ENCODE measurements around the gene OPN4. TPM values are rescaled to one million over a fixed set of nuclear protein-coding genes. Genes with fewer than 3 reads are reported as not detected.
A peak's percentile ranks its signal among the peaks of the same experiment; 100 is the strongest.

OPN4 gene
- total RNA-seq, 1 donor from 2014 or later, result not detected

DNA sequence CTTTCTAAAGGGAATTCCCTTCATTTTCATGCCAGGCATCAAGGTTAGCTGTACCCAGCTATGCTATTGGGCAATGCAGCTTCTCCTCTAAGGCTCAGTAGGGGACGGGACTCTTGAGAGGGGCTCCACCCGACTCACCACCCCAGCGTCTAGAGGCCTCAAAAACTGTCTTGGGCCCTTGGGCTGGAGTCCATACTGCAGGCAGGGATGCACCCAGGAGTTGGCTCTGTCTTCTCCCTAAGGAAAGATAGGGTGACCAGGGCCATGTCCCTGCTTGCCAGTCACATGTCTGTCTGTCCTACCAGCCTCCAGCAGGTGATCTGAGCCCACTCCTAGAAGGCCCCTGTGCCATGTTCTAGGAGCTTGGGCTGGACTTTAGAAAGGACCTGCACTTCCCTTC is 1.2 kb downstream of the OPN4 start:
- no peak for ATAC-seq
- TF ChIP-seq CTCF (IDR thresholded peaks at IDR 0.05), result no peak
- no peak overlapping the region for H3K27ac ChIP-seq

GRCh38 chr10:86657011-86657395 is 2.7 kb downstream of the OPN4 start:
- Histone ChIP-seq H3K4me3 (no peak overlapping the region), H3K9me3 (no peaks in the 10 kb centered on the region), H3K27me3 (ENCODE audit: low read depth) (no peaks in the 10 kb centered on the region), H3K36me3 (no peaks in the 10 kb centered on the region), H3K27ac (no peak overlapping the region), H3K4me1 (no peaks in the 10 kb centered on the region)
- intact Hi-C loops (cut with DNase I), result no loop called here
- ATAC-seq, result no peak
- no peak for DNase-seq
- no peak for TF ChIP-seq CTCF (IDR thresholded peaks at IDR 0.05)

More for the DNA sequence above, 1.2 kb downstream of the OPN4 start:
- intact Hi-C loops (cut with DNase I), result no loop called here
- no peak overlapping the region for H3K4me3 ChIP-seq
- no peaks in the 10 kb centered on the region for H3K9me3 ChIP-seq
- H3K27me3 ChIP-seq (ENCODE audit: low read depth), result no peaks in the 10 kb centered on the region
- H3K4me1 ChIP-seq, result no peaks in the 10 kb centered on the region
- DNase-seq, result peak; percentile 20
- no peaks in the 10 kb centered on the region for H3K36me3 ChIP-seq

GRCh38 chr10:86657396-86658011 is 3.2 kb downstream of the OPN4 start:
- ATAC-seq (no peak), DNase-seq (peak; percentile 35)
- H3K4me1 ChIP-seq, result no peaks in the 10 kb centered on the region
- H3K4me3 ChIP-seq, result no peak overlapping the region
- H3K27ac ChIP-seq, result no peak overlapping the region
- TF ChIP-seq CTCF (IDR thresholded peaks at IDR 0.05), result no peak
- intact Hi-C loops (cut with DNase I), result no loop called here
- no peaks in the 10 kb centered on the region for H3K9me3 ChIP-seq
- H3K36me3 ChIP-seq, result no peaks in the 10 kb centered on the region
- no peaks in the 10 kb centered on the region for H3K27me3 ChIP-seq (ENCODE audit: low read depth)

GRCh38 chr10:86658261-86658741 is 4.0 kb downstream of the OPN4 start:
- DNase-seq (peak; percentile 39), ATAC-seq (no peak)
- intact Hi-C loops (cut with DNase I), result no loop called here
- no peak overlapping the region for H3K4me3 ChIP-seq
- no peaks in the 10 kb centered on the region for H3K27me3 ChIP-seq (ENCODE audit: low read depth)
- TF ChIP-seq CTCF (IDR thresholded peaks at IDR 0.05), result no peak
- H3K27ac ChIP-seq, result no peak overlapping the region
- no peaks in the 10 kb centered on the region for H3K4me1 ChIP-seq
- H3K9me3 ChIP-seq, result no peaks in the 10 kb centered on the region
- no peaks in the 10 kb centered on the region for H3K36me3 ChIP-seq

GRCh38 chr10:86658751-86659150 is 4.4 kb downstream of the OPN4 start:
- DNase-seq (no peak), ATAC-seq (no peak)
- intact Hi-C loops (cut with DNase I), result no loop called here
- Histone ChIP-seq H3K4me1 (no peaks in the 10 kb centered on the region), H3K9me3 (no peaks in the 10 kb centered on the region), H3K27me3 (ENCODE audit: low read depth) (no peaks in the 10 kb centered on the region), H3K36me3 (no peaks in the 10 kb centered on the region), H3K4me3 (no peak overlapping the region), H3K27ac (no peak overlapping the region)
- TF ChIP-seq CTCF (IDR thresholded peaks at IDR 0.05), result no peak

All from lower lobe of right lung (tissue), 2 donors.